ENCODE results near the gene MORF4L1. TPM values are rescaled to one million over a fixed set of nuclear protein-coding genes. Genes with fewer than 3 reads are reported as not detected.

The MORF4L1 gene, protein sequence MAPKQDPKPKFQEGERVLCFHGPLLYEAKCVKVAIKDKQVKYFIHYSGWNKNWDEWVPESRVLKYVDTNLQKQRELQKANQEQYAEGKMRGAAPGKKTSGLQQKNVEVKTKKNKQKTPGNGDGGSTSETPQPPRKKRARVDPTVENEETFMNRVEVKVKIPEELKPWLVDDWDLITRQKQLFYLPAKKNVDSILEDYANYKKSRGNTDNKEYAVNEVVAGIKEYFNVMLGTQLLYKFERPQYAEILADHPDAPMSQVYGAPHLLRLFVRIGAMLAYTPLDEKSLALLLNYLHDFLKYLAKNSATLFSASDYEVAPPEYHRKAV
- total RNA-seq (2021) (428 and 451 TPM in 2 replicates), Bru-seq, nascent RNA (percentile 92 among the genes with signal in this experiment), BruChase-seq, experiment 1, labeled RNA remaining after a 2-hour chase (percentile 91 among the genes with signal in this experiment), BruChase-seq, experiment 2, labeled RNA remaining after a 6-hour chase (percentile 95 among the genes with signal in this experiment)
- long read RNA-seq, transcript MORF4L1-201 (13 exons, 2,359 nt): minor isoform, 23 of 963 reads
- long read RNA-seq, transcript MORF4L1-203 (12 exons, 1,880 nt): major isoform, 832 of 963 reads
- long read RNA-seq, partial matches to known transcripts: 41 of 963 reads
- long read RNA-seq, other reads (novel, unspliced or antisense): 65 of 963 reads

DNA sequence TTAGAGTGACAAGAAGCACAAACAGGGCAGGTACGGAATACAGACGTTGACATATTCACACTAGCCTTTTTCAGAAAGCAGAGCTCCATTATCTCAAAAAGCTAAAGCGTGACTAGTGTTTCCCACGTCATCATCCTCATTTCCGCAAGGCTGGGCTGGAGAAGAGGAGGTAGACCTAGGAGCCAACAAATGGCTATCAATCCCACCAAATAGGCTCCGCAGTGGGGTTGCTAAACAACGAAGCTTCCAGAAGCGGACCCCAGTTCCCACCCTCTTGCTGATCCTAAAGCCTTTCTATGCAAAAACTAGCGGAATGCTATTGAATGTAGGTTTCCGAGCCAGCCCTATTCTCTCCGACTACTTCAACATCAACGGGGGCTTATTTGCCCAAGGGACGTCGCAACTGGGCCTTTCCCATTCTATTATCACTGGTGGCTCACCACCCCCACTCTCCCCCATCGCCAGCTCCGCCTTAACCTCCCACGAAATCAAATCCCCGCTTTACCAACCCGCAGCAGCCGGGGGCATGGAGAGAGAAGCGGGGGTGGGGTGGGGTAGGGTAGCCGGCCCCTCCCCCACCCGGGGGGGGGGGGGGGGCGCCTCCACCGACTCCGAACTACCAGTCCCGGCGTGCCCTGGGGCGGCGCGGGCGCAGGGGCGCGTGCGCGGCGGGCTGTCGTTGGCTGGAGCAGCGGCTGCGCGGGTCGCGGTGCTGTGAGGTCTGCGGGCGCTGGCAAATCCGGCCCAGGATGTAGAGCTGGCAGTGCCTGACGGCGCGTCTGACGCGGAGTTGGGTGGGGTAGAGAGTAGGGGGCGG, at the start of gene MORF4L1:
Gene MORF4L1 (plus strand): TSS at position 736 of the 817 bp plus-strand sequence. CDS start 128 bp downstream, outside the sequence.
- TF ChIP-seq, protein P1, sequence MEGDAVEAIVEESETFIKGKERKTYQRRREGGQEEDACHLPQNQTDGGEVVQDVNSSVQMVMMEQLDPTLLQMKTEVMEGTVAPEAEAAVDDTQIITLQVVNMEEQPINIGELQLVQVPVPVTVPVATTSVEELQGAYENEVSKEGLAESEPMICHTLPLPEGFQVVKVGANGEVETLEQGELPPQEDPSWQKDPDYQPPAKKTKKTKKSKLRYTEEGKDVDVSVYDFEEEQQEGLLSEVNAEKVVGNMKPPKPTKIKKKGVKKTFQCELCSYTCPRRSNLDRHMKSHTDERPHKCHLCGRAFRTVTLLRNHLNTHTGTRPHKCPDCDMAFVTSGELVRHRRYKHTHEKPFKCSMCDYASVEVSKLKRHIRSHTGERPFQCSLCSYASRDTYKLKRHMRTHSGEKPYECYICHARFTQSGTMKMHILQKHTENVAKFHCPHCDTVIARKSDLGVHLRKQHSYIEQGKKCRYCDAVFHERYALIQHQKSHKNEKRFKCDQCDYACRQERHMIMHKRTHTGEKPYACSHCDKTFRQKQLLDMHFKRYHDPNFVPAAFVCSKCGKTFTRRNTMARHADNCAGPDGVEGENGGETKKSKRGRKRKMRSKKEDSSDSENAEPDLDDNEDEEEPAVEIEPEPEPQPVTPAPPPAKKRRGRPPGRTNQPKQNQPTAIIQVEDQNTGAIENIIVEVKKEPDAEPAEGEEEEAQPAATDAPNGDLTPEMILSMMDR (conservative IDR thresholded peaks at IDR 0.05; ENCODE audit: low read depth, low read length): no peak
- no peak for TF ChIP-seq EZH2 (IDR thresholded peaks at IDR 0.05; ENCODE audit: borderline replicate concordance, low read depth, low read length, poor library complexity, severe bottlenecking)
- BruUV-seq (replicated peaks): TSS peak; percentile 88
- H3K36me3 ChIP-seq (ENCODE audit: insufficient read depth, low read length, poor library complexity, severe bottlenecking): no peaks in the 10 kb centered on the region
- intact Hi-C loops (cut with micrococcal nuclease; ENCODE audit: unreplicated experiment): loop anchor here (5.0 kb wide), 1 partner anchor 1190 kb away; no protein-coding TSS in a partner anchor
- ChIA-PET POLR2A (ENCODE audit: low non-redundant PET) (interaction anchor here (0.7 kb wide), 3 partner anchors 16 to 1667 kb away, joined by 3 to 21 read pairs (median 15); no protein-coding TSS in a partner anchor), CTCF (interaction anchor here (0.6 kb wide), 1 partner anchor 42 kb away, joined by 7 read pairs; no protein-coding TSS in a partner anchor)
- H3K9me3 ChIP-seq (ENCODE audit: low read depth, low read length, poor library complexity, severe bottlenecking): no peaks in the 10 kb centered on the region
- peak; percentile 97 for DNase-seq (ENCODE audit: low spot score)
- H3K4me1 ChIP-seq (ENCODE audit: insufficient read depth, low read length, poor library complexity, severe bottlenecking): peaks cover 22% of the 10 kb centered on the region
- peak within 1 kb of the TSS; percentile 100 for H3K27ac ChIP-seq (ENCODE audit: low read depth, low read length, poor library complexity, severe bottlenecking)
- no peaks in the 10 kb centered on the region for H3K27me3 ChIP-seq (replicated peaks; ENCODE audit: insufficient read depth, low read depth, low read length, poor library complexity)
- H3K4me3 ChIP-seq (ENCODE audit: low read depth, low read length, poor library complexity, severe bottlenecking): peak within 1 kb of the TSS; percentile 78

DNA sequence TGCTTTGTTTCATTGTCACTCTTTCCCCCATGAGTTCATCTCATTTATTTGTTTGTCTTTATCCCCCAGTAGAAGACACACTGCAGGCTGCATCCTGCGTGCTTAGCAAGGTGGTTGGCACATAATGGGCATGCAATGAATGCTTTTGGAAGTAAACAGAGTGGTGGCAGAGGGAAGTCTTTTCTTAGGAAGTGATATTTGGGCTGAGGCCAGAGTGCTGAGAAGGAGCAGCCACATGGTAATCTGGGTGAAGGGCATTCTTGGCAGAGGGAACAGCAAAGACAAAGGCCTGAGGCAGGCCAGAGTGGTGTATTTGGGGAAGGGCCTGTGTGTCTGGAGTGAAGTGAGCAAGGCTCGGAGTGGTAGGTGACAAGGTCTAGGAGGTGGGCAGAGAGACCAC, 43.8 kb upstream of the MORF4L1 start:
- no peak for DNase-seq (ENCODE audit: low spot score)
- CTCF ChIA-PET: no interaction called here
- no peaks in the 10 kb centered on the region for H3K36me3 ChIP-seq (ENCODE audit: insufficient read depth, low read length, poor library complexity, severe bottlenecking)
- intact Hi-C loops (cut with micrococcal nuclease; ENCODE audit: unreplicated experiment): no loop called here
- H3K27ac ChIP-seq (ENCODE audit: low read depth, low read length, poor library complexity, severe bottlenecking): no peak overlapping the region
- POLR2A ChIA-PET (ENCODE audit: low non-redundant PET): interaction anchor here (0.6 kb wide), 1 partner anchor 51 kb away, joined by 3 read pairs; no protein-coding TSS in a partner anchor
- no peaks in the 10 kb centered on the region for H3K4me1 ChIP-seq (ENCODE audit: insufficient read depth, low read length, poor library complexity, severe bottlenecking)
- H3K27me3 ChIP-seq (replicated peaks; ENCODE audit: insufficient read depth, low read depth, low read length, poor library complexity): no peaks in the 10 kb centered on the region
- BruUV-seq (replicated peaks): no TSS peak
- no peaks in the 10 kb centered on the region for H3K9me3 ChIP-seq (ENCODE audit: low read depth, low read length, poor library complexity, severe bottlenecking)
- TF ChIP-seq, protein P1 (conservative IDR thresholded peaks at IDR 0.05; ENCODE audit: low read depth, low read length): no peak
- TF ChIP-seq EZH2 (IDR thresholded peaks at IDR 0.05; ENCODE audit: borderline replicate concordance, low read depth, low read length, poor library complexity, severe bottlenecking): no peak
- no peak overlapping the region for H3K4me3 ChIP-seq (ENCODE audit: low read depth, low read length, poor library complexity, severe bottlenecking)
